Measurements from ENCODE around the gene CDH13. TPM values are rescaled to one million over a fixed set of nuclear protein-coding genes. Genes with fewer than 3 reads are reported as not detected.

Gene CDH13
- total and polyA plus RNA-seq, 2 of the 8 experiments (the other 6 are each of a cell fraction or from before 2014, with no cell fraction given): 2.3 to 2.4 TPM

- TF ChIP-seq RBBP5 (IDR thresholded peaks at IDR 0.05; ENCODE audit: borderline replicate concordance, low read depth, low read length) (no peak), EGR1 (IDR thresholded peaks at IDR 0.05; ENCODE audit: borderline replicate concordance, low read depth, low read length) (no peak), SP4 (IDR thresholded peaks at IDR 0.05; ENCODE audit: low read length) (no peak)
Measured at GRCh38 chr16:83579027-83579426, 952.3 kb downstream of the CDH13 start (continued).
